ENCODE data around the gene SETX. TPM values are rescaled to one million over a fixed set of nuclear protein-coding genes. Genes with fewer than 3 reads are reported as not detected.

The SETX gene
- polyA plus RNA-seq, 3 donors from 2014 or later: 22.9 to 55.9 (median 27.6) TPM

GRCh38 chr9:132341177-132341840, 13.5 kb downstream of the SETX start:
- no peak overlapping the region for H3K4me3 Mint-ChIP-seq
- peaks cover 23 to 62% (median 50%) of the 10 kb centered on the region in 3 donors for H3K36me3 Mint-ChIP-seq
- H3K4me1 Mint-ChIP-seq: peaks cover 14 to 48% of the 10 kb centered on the region in 2 donors
- H3K27ac Mint-ChIP-seq: peak overlapping the region in 3 of 6 donors; percentile 40 to 55 (median 53)
- H3K9me3 Mint-ChIP-seq: no peaks in the 10 kb centered on the region
- DNase-seq: no peak
- H3K27me3 Mint-ChIP-seq (ENCODE audit: low read depth in 3 of 3): peaks cover 0 to 4% (median 0%) of the 10 kb centered on the region in 3 donors

- no peaks in the 10 kb centered on the region for H3K9me3 Mint-ChIP-seq
- peak overlapping the region in 5 of 6 donors; percentile 8 to 59 (median 31) for H3K27ac Mint-ChIP-seq
- peaks cover 0 to 6% (median 0%) of the 10 kb centered on the region in 3 donors for H3K27me3 Mint-ChIP-seq (ENCODE audit: low read depth in 3 of 3)
- peaks cover 12 to 59% (median 49%) of the 10 kb centered on the region in 3 donors for H3K36me3 Mint-ChIP-seq
- H3K4me1 Mint-ChIP-seq: peaks cover 14 to 49% of the 10 kb centered on the region in 2 donors
- DNase-seq: no peak
- no peak overlapping the region for H3K4me3 Mint-ChIP-seq
Measured at GRCh38 chr9:132334364-132334763, 20.4 kb downstream of the SETX start.

GRCh38 chr9:132333556-132333955, 21.2 kb downstream of the SETX start:
- peaks cover 20 to 64% (median 53%) of the 10 kb centered on the region in 3 donors for H3K36me3 Mint-ChIP-seq
- no peak for DNase-seq
- peaks cover 14 to 54% of the 10 kb centered on the region in 2 donors for H3K4me1 Mint-ChIP-seq
- peak overlapping the region in 1 of 6 donors; percentile 16 for H3K27ac Mint-ChIP-seq
- H3K27me3 Mint-ChIP-seq (ENCODE audit: low read depth in 3 of 3): peaks cover 0 to 6% (median 0%) of the 10 kb centered on the region in 3 donors
- H3K9me3 Mint-ChIP-seq: no peaks in the 10 kb centered on the region
- H3K4me3 Mint-ChIP-seq: no peak overlapping the region

- H3K4me3 Mint-ChIP-seq: no peak overlapping the region
- H3K36me3 Mint-ChIP-seq: peaks cover 25 to 61% (median 55%) of the 10 kb centered on the region in 3 donors
- peak overlapping the region in 2 of 6 donors; percentile 9 to 56 for H3K27ac Mint-ChIP-seq
- H3K4me1 Mint-ChIP-seq: peaks cover 26 to 65% of the 10 kb centered on the region in 2 donors
- H3K27me3 Mint-ChIP-seq (ENCODE audit: low read depth in 3 of 3): no peaks in the 10 kb centered on the region
- no peaks in the 10 kb centered on the region for H3K9me3 Mint-ChIP-seq
- no peak for DNase-seq
Measured at GRCh38 chr9:132328580-132328979, 26.2 kb downstream of the SETX start.

GRCh38 chr9:132327537-132327936, 27.2 kb downstream of the SETX start:
- peaks cover 28 to 72% of the 10 kb centered on the region in 2 donors for H3K4me1 Mint-ChIP-seq
- H3K36me3 Mint-ChIP-seq: peaks cover 23 to 62% (median 52%) of the 10 kb centered on the region in 3 donors
- no peak overlapping the region for H3K4me3 Mint-ChIP-seq
- H3K9me3 Mint-ChIP-seq: no peaks in the 10 kb centered on the region
- DNase-seq: no peak
- H3K27ac Mint-ChIP-seq: peak overlapping the region in 1 of 6 donors; percentile 19
- no peaks in the 10 kb centered on the region for H3K27me3 Mint-ChIP-seq (ENCODE audit: low read depth in 3 of 3)

GRCh38 chr9:132324425-132324824, 30.4 kb downstream of the SETX start:
- Mint-ChIP-seq H3K27ac (peak overlapping the region in 5 of 6 donors; percentile 2 to 72 (median 19)), H3K4me1 (peaks cover 43 to 64% of the 10 kb centered on the region in 2 donors), H3K4me3 (no peak overlapping the region), H3K9me3 (no peaks in the 10 kb centered on the region), H3K36me3 (peaks cover 22 to 43% (median 30%) of the 10 kb centered on the region in 3 donors), H3K27me3 (ENCODE audit: low read depth in 3 of 3) (peaks cover 0 to 2% (median 0%) of the 10 kb centered on the region in 3 donors)
- DNase-seq: no peak

- peak overlapping the region in 5 of 6 donors; percentile 8 to 79 (median 51) for H3K27ac Mint-ChIP-seq
- DNase-seq: no peak
- peaks cover 0 to 19% (median 7%) of the 10 kb centered on the region in 3 donors for H3K36me3 Mint-ChIP-seq
- peaks cover 28 to 35% of the 10 kb centered on the region in 2 donors for H3K4me1 Mint-ChIP-seq
- no peaks in the 10 kb centered on the region for H3K9me3 Mint-ChIP-seq
- no peak overlapping the region for H3K4me3 Mint-ChIP-seq
- peaks cover 0 to 2% (median 0%) of the 10 kb centered on the region in 3 donors for H3K27me3 Mint-ChIP-seq (ENCODE audit: low read depth in 3 of 3)
Measured at GRCh38 chr9:132319421-132320110, 35.2 kb downstream of the SETX start.

- peaks cover 39 to 63% of the 10 kb centered on the region in 2 donors for H3K4me1 Mint-ChIP-seq
- H3K36me3 Mint-ChIP-seq: peaks cover 6 to 40% (median 12%) of the 10 kb centered on the region in 3 donors
- DNase-seq: no peak
- no peak overlapping the region for H3K4me3 Mint-ChIP-seq
- H3K9me3 Mint-ChIP-seq: no peaks in the 10 kb centered on the region
- no peaks in the 10 kb centered on the region for H3K27me3 Mint-ChIP-seq (ENCODE audit: low read depth in 3 of 3)
- no peak overlapping the region for H3K27ac Mint-ChIP-seq
Measured at GRCh38 chr9:132312873-132313272, 41.9 kb downstream of the SETX start.

GRCh38 chr9:132312426-132312825, 42.4 kb downstream of the SETX start:
- H3K9me3 Mint-ChIP-seq: no peaks in the 10 kb centered on the region
- H3K27ac Mint-ChIP-seq: peak overlapping the region in 3 of 6 donors; percentile 18 to 47 (median 31)
- H3K36me3 Mint-ChIP-seq: peaks cover 6 to 40% (median 12%) of the 10 kb centered on the region in 3 donors
- no peaks in the 10 kb centered on the region for H3K27me3 Mint-ChIP-seq (ENCODE audit: low read depth in 3 of 3)
- DNase-seq: no peak
- H3K4me3 Mint-ChIP-seq: no peak overlapping the region
- peaks cover 39 to 64% of the 10 kb centered on the region in 2 donors for H3K4me1 Mint-ChIP-seq

GRCh38 chr9:132311978-132312377, 42.8 kb downstream of the SETX start:
- peaks cover 6 to 40% (median 12%) of the 10 kb centered on the region in 3 donors for H3K36me3 Mint-ChIP-seq
- H3K4me1 Mint-ChIP-seq: peaks cover 42 to 69% of the 10 kb centered on the region in 2 donors
- no peak for DNase-seq
- H3K9me3 Mint-ChIP-seq: no peaks in the 10 kb centered on the region
- H3K4me3 Mint-ChIP-seq: no peak overlapping the region
- peak overlapping the region in 3 of 6 donors; percentile 18 to 47 (median 31) for H3K27ac Mint-ChIP-seq
- H3K27me3 Mint-ChIP-seq (ENCODE audit: low read depth in 3 of 3): no peaks in the 10 kb centered on the region

- Mint-ChIP-seq H3K27me3 (ENCODE audit: low read depth in 3 of 3) (no peaks in the 10 kb centered on the region), H3K4me1 (peaks cover 41 to 80% of the 10 kb centered on the region in 2 donors), H3K27ac (peak overlapping the region in 4 of 6 donors; percentile 8 to 63 (median 26)), H3K36me3 (peaks cover 6 to 49% (median 17%) of the 10 kb centered on the region in 3 donors), H3K9me3 (no peaks in the 10 kb centered on the region), H3K4me3 (no peak overlapping the region)
- DNase-seq: no peak
Measured at GRCh38 chr9:132309056-132309455, 45.7 kb downstream of the SETX start.

- no peaks in the 10 kb centered on the region for H3K27me3 Mint-ChIP-seq (ENCODE audit: low read depth in 3 of 3)
- DNase-seq: no peak
- H3K4me1 Mint-ChIP-seq: peaks cover 15 to 61% of the 10 kb centered on the region in 2 donors
- H3K9me3 Mint-ChIP-seq: no peaks in the 10 kb centered on the region
- peak overlapping the region in 1 of 6 donors; percentile 46 for H3K27ac Mint-ChIP-seq
- no peak overlapping the region for H3K4me3 Mint-ChIP-seq
- peaks cover 7 to 47% (median 39%) of the 10 kb centered on the region in 3 donors for H3K36me3 Mint-ChIP-seq
Measured at GRCh38 chr9:132301521-132301920, 53.3 kb downstream of the SETX start.

- Mint-ChIP-seq H3K9me3 (no peaks in the 10 kb centered on the region), H3K4me3 (no peak overlapping the region), H3K27me3 (ENCODE audit: low read depth in 3 of 3) (no peaks in the 10 kb centered on the region), H3K27ac (peak overlapping the region in 3 of 6 donors; percentile 10 to 61 (median 21)), H3K4me1 (peaks cover 13 to 56% of the 10 kb centered on the region in 2 donors), H3K36me3 (peaks cover 15 to 56% (median 42%) of the 10 kb centered on the region in 3 donors)
- no peak for DNase-seq
Measured at GRCh38 chr9:132299221-132299620, 55.6 kb downstream of the SETX start.

GRCh38 chr9:132295181-132295580, 59.6 kb downstream of the SETX start:
- Mint-ChIP-seq H3K4me3 (no peak overlapping the region), H3K9me3 (no peaks in the 10 kb centered on the region), H3K27ac (peak overlapping the region; percentile 16 to 61 (median 46)), H3K27me3 (ENCODE audit: low read depth in 3 of 3) (peaks cover 0 to 2% (median 0%) of the 10 kb centered on the region in 3 donors), H3K4me1 (peaks cover 16 to 40% of the 10 kb centered on the region in 2 donors), H3K36me3 (peaks cover 15 to 50% (median 30%) of the 10 kb centered on the region in 3 donors)
- no peak for DNase-seq

Measured in immature natural killer cell (primary cell).